IPS-NIHi11 (cell line): Measurements from ENCODE around the gene BACE2.

Source experiments
- DNase-seq: peaks from one replicate; pipeline ENCODE4 v3.0.0; 2012; ENCODE audit warnings: mixed read lengths, low spot score

The BACE2 gene

DNA sequence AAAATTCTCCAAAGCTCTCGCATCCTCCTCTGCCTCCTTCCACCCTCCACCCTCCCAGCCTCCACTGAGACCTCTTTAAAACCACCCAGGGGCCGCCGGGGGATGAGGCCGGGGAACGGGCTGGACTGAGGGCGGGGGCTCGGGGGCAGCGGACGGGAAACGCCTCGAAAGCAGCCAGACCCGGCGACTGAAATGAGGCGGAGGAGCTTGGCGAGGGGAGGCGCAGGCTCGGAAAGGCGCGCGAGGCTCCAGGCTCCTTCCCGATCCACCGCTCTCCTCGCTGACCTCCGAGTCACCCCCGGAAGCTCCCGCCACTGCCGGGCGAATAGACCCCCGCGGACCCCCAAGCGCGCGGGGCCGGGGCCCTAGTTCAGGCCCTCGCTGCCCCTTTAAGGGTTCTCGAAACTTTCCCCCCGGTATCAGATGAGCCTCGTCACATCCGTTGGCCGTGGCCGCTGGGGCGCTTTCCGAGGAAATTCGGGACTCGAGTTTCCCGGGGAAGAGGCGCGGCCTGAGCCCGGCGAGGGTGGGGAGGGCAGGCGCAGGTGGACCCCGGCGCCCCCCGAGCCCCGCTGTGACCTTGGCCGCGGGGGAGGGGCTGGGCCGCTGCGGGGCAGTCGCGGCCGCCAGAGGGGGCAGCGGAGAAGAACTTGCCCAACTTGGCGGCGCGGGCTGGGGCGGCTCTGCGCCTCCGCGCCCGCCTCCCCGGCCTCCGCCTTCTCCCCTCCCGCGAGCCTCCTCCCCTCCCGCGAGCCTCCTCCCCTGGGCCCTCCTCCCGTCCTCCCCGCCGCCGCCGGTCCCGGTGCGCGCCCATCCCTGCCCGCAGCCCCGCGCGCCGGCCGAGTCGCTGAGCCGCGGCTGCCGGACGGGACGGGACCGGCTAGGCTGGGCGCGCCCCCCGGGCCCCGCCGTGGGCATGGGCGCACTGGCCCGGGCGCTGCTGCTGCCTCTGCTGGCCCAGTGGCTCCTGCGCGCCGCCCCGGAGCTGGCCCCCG is at the start of gene BACE2:
Gene BACE2 (plus strand): TSS at position 813 of the 995 bp plus-strand sequence. CDS start 104 bp downstream, at position 917.
- peak; percentile 86 for DNase-seq

DNA sequence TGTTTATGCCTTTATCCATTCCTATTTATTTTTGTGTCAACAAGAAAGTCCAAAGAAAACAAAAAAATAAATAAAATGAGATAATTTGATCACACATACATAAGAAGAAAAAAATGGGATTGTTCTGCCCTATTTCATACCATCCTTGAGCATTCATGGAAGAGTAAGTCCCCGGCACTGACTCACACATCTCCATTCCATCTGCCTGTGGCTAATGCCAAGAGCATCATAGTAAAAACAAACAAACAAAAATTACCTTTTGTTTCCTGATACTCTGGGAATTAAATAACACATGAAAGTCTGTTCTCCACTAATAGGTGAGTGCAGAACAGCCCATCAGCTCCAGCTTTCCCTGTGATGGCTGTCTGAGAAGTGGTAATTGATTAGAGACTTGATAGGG is 48.1 kb upstream of the BACE2 start:
- DNase-seq, result no peak

DNA sequence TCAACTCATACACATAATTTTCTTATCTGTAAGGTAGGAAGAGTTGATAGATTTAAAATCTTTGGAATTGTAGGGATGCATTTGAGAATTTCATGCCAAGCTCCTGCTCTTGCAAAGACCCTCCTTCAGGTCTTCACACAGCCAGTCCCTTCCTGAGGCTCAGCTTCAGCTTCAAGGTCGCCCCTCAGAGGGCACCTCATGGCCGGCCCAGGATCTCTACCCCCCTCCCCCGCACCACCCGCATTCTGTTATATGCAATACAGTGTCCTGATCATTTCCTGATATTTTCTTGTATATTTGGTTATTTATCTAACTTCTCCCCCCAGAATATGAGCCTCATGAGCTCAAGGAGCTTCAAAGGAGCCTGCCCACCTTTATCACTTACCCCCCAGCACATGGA is 47.0 kb upstream of the BACE2 start:
- no peak for DNase-seq

DNA sequence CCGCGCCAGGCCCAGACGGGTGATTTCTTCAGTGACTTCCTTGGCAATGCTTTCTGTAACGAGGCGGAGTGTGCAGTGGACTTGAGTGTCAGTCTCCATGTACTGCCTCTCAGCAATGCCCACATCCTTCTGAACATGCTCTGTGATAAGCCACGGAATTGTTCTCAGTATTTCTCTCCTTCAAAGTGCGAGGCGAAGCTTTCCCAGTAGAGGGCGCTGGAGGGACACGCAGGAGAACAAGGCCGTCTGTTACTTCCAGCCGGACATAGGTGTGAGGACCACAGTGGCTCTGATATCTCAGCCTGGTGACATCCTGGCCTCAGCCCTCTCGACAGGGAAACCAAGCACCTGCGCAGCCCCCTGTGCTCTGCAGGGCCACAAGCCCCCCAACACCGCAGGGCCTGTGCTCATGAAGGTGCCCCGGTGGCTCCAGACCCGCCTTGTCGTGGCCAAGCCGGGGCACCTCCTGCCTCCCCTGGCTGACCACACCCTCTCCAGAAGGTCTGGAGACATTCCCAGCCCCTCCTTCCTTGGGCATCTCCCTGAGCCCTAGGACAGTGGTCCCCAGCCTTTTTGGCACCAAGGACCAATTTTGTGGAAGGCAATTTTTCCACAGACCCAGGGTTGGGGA is 46.1 kb upstream of the BACE2 start:
- DNase-seq, result peak; percentile 74

DNA sequence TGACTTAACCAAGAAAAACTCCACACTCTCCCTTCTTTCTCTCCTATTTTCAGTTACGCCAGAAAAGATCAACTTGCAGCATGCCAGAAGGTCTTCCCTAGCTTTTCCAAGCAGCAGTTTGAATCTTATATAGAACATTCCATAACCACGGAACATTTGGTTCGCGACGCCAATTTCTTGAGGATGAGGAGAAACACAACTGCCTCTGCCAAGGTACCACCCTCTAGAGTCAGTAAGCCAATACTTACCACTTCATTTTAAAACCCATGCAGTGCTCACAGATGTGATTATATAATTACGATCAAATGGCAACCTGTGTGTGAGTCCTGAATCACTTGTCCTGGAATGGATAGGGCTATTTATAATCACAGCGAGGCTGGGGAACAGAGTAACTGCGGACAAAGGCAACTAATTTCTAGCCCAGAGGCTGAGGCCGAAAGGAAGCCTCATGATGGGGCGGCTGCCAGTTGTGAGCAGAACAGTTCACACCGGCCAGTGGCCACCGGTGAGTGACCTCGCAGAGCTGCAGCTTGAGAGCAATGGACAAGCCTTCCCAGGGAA is 43.2 kb upstream of the BACE2 start:
- no peak for DNase-seq

DNA sequence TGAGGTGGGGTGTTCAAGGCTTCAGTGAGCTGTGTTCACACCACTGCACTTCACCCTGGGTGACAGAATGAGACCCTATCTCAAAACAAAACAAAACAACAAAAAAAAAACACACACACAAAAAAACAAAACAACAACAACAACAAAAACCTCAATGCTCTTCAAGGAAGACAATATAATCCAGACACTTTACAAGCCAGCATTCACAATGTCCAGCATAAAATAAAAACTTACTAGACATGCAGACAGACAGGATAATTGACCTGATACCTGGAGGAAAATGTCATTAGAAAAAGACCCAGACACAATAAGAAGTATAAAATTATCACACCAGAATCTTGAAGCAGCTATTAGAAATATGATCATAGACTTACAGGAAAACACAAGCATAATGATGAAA is 39.0 kb upstream of the BACE2 start:
- no peak for DNase-seq

DNA sequence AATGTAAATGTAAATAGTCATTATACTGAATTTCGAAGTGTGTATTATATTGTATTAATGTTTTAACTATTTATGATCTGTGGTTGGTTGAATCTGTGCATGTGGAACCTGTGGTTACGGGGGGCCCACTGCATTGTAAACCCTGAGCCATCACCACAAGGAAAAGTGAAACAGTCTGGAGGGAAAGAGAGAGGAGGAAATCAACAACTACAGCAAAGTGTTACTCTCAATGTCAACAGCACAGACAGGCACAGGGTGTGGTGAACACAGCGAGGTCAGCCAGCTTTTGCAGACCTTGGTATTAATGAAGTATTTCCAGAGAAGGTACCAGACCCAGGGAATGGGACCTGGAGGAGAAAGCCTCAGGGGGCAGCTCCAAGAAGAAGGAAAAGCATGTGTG is 37.1 kb upstream of the BACE2 start:
- no peak for DNase-seq

DNA sequence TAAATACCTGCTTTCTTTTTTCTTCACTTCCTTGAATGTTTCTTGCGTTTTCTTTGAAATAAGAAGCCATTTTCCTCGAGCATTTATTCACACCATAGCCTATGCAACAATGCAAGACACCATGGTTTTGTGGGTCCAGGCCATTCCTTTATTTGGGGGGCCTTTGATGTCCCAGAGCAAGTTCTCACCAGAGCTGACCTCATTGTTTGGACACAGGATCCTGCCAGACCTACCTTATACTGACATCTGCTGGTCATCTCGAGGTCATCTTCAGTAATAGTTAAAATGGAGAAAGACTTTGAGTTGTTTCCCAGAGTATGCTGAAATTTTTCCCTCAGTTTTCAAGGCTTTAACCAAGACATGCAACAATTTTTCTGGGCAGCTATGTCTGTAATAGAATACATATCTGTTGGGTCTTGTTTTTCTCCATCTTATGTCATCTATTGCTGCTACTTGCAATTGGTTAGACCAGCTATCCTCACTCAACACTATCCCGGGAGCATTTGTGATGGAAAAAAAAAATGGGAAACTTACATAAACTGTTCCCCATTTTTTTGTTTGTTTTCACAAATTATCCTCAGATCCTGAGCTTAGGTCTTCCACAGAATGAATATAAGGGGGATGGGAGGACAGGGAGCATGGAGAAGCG is 34.0 kb upstream of the BACE2 start:
- peak; percentile 75 for DNase-seq

DNA sequence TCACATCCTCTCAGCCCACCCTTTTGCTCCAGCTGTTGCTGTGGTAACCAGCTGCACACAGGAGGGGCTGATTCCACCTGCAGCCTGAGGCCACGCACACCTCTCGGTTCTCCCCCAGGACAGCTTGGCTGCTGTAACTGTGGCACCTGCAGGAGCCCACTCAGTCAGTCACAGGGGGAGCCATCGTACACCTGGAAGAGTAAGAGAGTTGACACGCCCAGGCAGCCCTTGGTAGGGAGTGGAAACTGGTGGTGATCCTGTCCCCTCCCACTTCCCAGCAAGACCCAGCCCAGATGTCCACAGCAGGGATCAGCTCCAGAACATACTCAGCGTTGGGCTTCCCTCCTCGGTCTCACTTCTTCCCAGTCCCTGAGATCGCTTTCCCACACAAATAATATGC is 32.2 kb upstream of the BACE2 start:
- DNase-seq, result no peak

DNA sequence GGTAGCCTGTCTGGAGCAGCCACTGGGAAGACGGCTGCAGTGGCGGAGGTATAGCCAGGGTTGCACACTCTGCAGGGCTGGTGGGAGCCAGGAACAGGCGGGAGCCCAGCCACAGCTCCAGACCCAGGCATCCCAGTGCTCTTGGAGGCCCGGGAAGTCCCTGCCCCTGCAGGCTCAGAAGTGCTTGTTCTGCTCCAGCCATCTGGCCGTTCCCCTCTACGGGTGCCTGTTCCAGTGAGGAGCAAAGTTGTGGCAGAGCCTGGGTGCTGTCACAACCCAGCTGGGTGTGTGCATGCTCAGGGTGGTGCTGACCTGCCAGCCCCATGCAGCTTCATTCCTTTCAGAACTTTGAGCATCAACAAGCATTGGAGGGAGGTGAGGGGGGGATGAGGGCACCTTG is 31.7 kb upstream of the BACE2 start:
- DNase-seq, result no peak

DNA sequence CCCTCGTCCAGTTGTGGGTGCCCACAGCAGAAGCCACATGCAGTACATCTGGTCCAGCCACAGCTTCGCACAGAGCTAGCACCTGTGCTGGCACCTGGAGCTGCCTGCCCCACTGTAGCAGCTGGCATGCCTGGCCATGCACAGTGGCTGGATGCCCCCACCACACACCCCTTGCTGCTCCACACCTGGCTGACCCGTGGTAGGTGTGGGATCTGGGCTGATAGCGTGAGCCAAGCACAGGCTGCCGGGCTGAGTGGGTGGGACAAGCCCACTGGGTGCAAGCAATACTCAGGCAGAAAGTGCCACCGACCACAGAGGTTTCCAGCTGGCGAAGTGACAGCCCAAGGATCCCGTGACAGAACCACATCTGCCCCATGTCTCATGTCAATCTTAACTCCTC is 30.6 kb upstream of the BACE2 start:
- DNase-seq, result no peak

DNA sequence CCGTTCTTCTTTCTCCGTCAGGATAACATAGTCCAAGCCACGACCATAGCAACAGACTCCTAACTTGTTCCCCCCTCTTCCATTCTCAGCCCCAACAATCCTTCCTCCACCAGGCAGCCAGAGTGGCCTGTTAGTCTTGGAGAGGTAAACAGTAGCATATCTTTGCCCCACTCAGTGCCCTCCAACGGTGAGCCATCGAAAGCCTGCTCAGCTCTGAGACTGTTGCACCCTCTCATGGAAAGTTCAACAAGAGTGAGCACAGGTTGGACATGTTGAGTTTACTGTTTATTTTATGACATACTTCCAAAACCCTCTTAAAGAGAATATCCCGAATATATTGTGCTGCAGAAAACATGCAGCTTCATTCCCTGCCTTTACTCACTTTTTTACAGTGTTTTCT is 30.1 kb upstream of the BACE2 start:
- no peak for DNase-seq

DNA sequence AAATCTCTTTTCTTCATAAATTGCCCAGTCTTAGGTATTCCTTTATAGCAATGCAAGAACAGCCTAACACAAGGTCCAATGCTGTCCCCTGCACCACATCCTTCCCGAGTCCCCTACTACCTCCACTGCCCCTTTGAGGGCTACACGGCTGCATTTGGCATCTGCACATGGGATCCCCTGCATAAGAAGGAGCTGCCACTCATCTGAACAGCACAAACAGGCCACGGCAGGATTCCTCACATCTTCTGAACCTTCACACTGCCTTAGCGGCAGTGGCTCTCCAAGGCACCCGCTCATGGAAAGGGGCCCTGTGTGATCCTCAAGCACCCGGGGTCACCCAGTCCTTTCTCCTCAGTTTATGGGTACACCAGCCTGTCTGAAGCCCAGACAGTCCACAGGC is 29.2 kb upstream of the BACE2 start:
- no peak for DNase-seq

DNA sequence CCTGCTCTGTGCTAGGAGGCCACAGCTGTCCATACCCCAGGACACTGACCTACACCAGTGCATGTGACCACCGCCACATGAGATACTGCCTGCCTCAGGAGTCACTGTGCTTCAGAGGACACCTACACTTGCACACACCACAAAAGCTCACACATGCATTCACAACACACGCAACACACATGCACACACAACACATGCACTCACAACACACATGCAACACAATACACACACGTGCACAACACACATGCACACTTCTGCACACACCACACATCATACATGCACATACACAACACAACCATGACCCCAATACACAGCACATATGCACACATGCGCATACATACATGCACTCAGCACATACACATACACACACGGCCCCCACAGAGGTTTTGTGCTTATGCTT is 28.7 kb upstream of the BACE2 start:
- no peak for DNase-seq

DNA sequence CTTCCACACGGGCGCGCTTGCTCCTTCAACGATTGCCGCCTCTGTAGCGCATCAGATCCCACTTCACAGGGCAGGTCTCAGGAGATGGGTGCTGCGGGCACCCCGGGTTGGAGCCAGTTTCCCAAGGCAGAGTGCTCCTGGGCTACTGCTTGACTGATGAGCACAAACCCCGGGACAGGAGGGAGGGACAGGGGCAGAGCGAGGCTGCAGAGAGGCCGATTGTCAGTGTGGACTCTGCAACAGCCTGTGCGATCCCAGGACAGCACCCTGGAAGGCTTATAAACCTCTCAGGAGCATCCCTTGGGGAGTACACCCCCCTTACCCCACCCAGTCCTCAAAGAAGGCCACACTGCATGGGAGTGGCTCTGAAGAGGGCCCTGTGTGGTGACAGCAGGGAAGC is 28.0 kb upstream of the BACE2 start:
- DNase-seq, result no peak

DNA sequence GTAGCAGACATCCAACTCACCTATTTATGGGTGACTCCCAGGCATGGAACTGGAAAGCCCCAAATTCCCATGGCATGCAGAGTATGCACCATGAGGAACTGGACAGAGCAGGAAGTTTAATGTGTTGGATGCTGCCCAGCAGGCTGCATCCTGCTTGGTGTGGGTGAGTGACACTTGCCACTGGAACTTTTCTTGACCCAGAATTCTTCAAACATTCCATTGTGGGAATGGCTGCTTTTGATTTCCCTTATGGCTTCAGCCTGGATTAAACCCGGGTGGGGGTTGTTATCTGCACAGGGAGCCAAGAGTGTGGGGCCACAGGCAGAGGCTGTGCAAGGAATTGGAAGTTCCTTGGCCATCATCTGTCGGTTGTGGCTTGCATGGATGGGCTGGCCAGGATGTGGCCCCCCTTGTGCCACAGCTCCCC is 26.9 kb upstream of the BACE2 start:
- no peak for DNase-seq

DNA sequence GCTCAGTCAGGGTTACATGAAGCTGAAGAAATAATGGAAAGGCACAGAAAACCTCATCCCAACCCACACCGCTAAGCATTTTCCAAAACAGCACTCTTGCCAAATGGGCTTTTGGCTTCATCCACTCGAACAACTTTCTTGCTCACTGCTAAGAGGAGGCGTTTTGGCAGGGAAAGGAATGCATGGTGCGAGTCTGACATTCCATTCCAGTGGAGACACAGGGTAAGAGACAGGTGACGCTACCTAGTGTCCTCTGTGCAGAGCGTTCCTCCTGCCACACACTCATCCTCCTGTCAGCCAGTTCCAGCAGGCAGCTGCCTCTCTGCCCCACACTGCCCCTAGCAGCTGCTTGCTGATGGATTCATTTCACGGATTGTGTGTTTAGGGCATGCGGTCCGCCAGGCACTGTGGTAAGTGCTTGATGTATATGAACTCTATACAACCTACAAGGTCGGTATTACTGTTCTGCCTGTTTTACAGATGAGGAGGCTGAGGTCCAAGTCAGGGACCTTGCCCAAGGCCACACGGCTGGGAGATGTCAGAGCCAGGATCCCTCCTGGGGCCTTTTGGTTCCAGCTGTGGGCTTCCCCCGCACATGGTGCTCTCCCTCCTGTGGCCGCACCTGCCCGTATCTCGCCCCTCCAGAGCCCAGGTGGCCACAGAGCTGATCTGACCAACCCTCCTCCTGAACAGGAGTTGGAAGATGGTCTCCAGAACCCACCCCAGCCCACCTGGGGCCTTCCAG is 25.7 kb upstream of the BACE2 start:
- peak; percentile 69 for DNase-seq

DNA sequence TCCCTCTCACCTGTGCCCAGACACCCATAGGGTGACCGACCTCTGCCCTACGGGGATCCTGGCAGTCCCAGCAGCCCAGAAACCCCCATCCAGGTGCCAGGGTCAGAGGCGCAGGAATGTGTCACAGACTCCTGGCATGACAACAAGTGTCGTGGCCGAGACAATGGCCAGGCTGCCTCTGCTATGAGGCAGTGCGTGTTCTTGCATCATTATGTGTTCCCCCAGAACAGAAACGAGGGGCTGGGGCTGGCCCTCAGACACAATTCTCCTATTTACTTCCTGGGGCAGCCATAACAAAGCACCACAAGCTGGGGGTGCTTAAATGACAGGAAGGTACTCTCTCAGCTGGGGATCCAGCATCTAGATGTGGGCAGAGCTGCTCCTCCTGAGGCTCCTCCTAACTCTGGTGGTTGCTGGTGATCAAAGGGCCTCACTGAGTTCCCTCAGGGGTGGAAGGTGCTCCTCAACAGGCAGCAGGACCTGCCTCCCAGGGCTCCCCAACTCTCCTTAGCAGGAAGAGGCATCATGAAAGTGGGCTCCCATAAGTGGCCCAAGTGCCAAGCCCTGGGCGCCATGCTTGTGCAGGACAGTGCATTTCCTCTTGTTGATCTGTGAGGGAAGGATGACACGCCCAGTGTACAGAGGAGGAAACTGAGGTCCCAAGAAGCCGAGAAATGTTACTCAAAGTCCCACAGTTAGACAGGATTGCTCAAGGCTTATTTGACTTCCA is 24.2 kb upstream of the BACE2 start:
- DNase-seq, result no peak

DNA sequence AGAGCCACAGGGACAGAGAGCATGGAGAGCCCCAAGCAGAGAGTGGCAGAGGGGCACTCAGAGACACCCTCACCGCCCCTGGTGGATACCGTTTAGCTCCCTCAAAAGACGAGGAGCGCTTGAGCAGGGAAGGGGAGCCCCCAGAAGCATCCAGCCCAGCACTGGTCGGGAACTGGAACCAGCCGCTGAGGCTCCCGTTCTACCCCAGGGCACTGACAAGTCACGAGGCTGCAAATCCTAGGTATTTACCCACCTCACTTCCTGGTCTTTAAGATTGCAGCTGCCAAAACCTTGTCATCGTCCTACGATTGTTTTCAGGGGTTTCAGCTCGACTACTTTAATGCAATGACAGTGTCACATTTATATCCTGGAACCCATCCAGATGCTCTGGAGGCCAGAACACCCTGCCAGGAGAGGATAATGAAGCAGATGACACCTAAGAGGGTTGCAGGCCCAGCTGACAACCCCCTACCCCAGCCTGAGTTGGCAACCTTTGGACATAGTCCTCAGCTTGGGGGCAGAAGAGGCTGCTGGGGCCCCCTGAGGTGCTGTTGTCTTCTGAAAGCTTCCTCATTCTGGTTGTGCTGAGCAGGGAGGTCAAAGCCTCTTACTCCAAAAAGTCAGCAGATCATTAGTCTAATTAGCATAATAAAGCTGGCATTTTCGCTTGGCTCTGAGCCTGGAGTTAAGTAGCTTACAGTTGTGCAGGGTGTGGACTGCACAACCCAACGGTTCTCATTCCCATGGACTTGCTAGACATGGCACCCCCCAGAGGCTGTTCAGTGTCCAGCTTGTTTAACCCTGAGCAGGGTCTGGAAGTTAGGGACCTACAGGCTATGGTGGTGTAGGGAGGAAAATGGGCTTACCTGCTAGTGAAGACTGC is 20.6 kb upstream of the BACE2 start:
- no peak for DNase-seq

DNA sequence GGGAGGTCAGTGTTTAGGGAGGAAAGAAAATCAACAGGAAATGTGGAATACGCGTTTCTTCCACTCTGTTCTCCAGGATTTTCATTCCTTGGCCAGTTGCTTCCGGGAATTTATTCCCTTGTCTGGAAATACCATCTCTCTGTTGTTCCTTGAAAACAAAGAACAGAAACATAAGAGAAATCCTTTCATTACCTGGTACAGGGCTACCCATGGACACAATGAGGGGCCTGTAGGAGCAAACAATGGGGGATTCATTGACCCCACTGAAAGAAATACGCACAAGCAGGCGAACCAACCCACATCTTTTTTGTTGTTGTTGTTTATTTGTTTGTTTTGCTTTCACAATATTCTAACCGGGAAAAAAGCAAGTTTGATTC is 20.0 kb upstream of the BACE2 start:
- DNase-seq, result no peak
